Measurements from ENCODE around the gene FAM135A.

GRCh38 chr6:70436320-70436719 is 23.0 kb downstream of the FAM135A start:
- TF ChIP-seq CTCF (IDR thresholded peaks at IDR 0.05) (no peak), POLR2A (IDR thresholded peaks at IDR 0.05) (no peak)

All from suprapubic skin (tissue), 3 donors.